Embryonic facial prominence (tissue), 1 donor: Measurements from ENCODE around the gene CSNK2A1.
"Not testable (repeated sequence)": the region's sequence is repeated elsewhere in the genome, so short reads cannot be mapped to it uniquely, and the experiment has no call there.

Experiments
- DNase-seq: peaks from one replicate; pipeline ENCODE4 v3.0.0-alpha.2; 2016; ENCODE audit errors: extremely low spot score

The CSNK2A1 gene

DNA sequence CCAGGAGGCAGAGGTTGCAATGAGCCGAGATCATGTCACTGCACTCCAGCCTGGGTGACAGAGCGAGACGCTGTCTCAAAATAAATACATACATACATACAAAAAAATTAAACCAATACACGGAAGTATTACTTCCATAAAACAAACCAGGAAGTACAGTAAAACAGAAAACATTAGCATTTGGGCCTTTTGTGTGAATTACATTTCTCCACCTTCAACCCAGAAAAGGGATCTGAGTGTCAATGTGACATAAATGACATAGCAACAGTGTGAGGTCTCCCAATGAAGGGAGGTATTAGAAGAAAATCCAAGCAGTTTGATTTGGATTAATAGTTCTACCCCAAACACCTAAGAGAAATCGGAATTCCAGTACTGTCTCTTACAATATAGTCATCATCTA lies 10.1 kb downstream of the CSNK2A1 start:
- DNase-seq: no peak

DNA sequence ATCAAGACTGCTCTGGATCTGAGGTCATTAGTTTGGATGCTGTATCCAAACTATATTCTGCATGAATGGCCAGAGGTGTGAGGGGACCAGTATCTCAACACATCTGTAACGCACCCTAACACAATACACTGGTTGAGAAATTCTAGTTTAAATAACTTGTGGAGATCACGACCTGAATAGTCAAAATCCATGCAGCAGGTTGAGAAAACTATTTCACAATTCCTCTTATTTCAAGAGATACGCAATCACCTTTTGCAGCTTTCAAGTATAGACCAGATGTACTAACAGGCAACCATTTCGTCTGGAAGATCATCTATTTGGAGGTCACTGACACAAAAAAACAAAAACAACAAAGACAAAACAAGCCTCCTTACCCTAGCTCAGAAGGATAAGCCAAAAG lies 11.1 kb downstream of the CSNK2A1 start:
- no peak for DNase-seq

DNA sequence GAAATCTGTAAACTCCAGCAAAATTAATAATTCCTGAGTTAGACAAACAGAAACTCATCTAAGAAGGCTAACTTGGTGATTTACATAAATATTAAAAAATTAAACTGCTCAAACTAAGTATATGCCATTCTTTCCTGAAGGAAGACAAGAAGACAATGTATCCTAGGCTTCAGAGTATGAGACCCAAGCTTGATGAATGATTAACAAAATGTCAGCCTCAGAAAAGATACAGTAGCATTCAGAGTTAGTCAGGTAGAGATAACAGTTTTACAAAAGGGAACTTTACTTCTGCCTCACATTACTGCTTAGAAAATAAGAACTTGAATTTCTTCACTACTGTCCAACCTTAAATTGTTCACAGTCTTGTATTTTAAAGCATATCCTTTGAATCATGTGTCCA lies 12.0 kb downstream of the CSNK2A1 start:
- DNase-seq: no peak

DNA sequence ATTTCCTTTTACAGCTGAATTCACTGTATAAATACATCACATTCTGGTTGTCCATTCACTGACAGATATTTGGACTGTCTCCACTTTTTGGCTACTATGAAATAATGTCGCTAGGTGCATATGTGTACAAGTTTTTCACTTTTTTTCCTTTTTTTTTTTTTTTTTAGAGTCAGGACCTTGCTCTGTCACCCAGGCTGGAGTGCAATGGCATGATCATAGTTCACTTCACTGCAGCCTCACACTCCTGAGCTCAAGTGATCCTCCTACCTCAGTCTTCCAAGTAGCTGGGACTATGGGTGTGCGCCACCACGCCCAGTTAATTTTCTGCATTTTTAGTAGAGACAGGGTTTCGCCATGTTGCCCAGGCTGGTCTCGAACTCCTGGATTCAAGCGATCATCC lies 13.3 kb downstream of the CSNK2A1 start:
- no peak for DNase-seq

DNA sequence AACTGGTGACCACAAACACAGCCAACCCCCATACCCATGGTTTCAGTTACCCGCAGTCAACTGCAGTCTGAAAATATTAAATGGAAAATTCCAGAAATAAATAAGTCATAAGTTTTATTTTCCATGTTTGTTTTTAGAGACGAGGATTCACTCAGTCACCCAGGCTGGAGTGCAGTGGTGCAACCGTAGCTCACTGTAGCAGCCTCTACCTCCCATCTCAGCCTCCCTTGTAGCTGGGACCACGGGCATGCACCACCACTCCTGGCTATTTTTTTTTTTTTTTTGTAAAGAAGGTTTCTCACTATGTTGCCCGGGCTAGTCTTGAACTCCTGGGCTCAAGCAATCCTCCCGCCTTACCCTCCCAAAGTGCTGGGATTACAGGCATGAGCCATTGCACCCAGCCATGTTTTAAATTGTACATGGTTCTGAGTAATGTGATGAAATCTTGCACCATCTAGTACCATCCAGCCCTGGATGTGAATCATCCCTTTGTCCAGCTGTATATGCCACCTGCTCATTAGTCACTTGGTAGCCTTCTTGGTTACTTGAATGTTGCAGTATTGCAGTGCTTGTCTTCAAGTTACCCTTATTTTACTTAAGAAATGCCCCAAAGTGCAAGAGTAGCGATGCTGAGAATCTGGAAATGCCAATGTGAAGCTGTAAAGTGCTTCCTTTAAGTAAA lies 14.5 kb downstream of the CSNK2A1 start:
- no peak for DNase-seq

DNA sequence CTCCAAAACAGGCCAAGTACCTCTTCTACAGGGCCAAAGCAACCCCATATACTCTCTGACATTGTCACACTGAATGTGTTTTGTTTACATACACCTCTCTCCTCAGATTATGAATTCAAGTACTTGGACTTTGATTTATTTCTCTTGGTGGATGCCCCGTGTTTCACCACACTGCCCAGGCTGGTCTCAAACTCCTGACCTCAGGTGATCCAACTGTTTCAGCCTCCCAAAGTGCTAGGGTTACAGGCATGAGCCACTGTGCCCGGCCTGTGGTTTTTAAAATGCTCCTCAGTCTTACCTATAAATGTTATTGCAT lies 16.1 kb downstream of the CSNK2A1 start:
- no peak for DNase-seq

DNA sequence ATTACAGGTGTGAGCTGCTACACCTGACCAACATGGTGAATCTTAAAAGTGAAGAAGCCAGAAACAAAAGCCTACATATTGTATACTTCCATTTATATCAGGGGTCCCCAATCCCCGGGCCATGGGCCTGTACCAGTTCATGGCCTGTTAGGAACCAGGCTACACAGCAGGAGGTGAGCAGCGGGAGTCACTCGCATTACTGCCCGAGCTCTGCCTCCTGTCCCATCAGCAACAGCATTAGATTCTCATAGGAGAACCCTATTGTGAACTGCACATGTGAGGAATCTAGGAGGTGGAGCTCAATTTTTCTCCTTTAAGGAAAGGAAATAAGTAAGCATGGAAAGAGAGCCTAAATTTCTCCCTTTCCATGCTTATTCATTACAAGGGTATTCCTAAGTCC lies 21.7 kb downstream of the CSNK2A1 start:
- DNase-seq: no peak

DNA sequence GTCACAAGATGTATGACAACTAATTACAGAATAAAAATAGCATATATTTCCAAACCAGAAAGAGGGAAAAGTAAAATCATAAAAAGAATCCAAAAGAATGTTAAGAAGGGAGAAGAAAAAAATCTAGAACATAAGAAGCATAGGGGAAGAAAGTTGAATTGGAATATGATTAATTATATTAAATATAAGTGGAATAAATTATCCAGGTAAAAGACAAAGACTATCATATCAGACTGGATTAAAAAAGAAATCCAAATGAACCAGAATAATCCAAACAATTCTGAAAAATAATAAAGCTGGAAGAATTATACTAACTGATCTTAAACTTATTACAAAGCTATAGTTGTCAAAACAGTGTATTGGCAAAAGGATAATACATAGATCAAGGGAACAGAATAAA lies 23.6 kb downstream of the CSNK2A1 start:
- no peak for DNase-seq

DNA sequence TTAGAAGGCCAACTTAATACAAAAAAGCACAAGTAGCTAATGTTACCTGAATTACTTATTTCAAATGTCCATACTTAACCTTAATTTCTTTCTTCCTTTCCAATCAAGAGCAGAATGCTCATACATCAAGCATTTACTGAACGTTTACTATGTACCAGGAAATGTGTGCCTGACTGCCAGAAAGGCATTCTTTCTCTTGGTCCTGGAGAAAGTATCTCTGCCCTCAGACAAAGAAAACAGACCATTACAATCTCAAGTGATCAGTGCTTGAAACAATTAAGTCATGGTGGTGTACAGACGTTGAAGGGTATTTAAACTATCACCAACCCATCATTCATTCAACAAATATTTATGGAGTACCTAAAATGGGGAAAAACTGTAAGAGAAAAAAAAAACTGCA lies 26.4 kb downstream of the CSNK2A1 start:
- DNase-seq: no peak

DNA sequence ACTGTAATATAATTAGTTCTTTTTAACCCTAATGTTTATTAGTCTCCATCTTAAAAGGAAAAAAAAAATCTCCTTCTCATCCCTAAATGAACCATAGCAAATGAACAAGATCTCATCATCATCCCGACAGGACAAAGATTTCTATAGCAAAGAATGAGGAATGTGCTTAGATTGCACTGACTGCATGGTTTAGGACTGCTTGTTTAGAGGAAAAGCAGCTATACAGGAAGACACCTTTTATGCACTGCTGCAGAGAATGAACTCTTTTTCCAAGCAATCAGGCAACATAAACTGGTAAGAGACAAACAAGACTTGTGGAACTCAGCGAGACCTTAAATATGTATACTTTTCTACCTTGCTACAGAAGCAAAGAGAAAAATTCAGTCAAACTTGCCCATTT lies 26.8 kb downstream of the CSNK2A1 start:
- no peak for DNase-seq

DNA sequence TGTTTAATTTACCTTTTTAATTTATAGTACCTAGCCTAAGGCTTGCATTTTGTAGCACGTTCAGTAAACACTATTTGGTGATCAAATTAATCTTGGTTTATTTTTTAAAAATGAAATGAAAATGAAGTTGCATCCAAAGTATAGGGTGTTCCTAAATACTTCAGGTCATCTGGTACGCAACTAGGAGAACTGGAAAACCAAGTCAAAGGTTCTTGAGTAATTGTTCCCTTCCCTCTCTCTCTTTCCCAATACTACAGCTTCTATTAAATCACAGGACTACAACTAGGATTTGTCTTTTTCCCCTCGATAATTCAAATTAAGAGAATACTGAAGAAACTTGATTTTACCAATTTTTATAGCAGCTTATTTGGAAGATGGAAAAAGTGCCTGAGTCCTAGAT lies 27.9 kb downstream of the CSNK2A1 start:
- no peak for DNase-seq

DNA sequence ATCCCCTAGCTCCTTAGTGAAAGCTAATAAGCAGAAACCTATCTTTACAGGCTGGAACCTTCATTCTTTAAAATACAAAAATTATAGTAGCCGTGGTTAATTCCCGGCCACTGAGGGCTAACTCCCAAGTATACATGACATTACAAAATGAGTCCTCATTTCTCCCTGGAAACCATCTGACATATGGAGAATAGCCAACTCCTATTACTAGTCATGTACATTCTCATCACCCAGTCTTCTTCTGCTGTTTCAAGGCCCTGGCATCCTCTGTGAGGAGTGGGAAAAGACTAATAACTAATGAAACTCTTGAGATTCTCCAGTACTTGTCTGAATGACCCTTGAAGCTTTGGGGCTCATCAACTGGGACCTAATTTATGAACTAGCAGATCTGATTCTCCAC lies 30.2 kb downstream of the CSNK2A1 start:
- no peak for DNase-seq

DNA sequence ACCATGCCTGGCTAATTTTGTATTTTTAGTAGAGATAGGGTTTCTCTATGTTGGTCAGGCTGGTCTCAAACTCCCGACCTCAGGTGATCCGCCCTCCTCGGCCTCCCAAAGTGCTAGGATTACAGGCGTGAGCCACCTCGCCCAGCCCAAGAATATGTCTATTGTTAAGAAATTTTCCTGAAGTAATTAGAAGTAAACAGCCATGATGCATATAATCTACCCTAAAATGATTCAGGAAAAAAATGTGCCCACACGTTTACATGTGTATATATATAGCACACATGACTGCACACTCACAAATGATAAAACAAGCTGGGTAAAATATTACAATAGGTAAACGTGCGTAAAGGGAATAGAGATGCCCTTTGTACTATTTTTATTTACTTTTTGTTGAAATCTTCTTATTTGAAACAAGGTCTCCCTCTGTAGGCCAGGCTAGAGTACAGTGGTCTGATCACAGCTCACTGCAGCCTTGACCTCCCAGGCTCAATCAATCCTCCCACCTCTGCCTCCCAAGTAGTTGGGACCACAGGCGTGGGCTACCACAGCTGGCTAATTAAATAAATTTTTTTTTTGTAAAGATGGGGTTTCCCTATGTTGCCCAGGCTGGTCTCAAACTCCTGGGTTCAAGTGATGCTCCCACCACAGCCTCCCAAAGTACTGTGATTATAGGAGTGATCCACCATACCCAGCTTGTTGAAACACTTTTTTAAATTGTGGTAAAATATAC lies 33.1 kb downstream of the CSNK2A1 start:
- DNase-seq: not testable (repeated sequence)

DNA sequence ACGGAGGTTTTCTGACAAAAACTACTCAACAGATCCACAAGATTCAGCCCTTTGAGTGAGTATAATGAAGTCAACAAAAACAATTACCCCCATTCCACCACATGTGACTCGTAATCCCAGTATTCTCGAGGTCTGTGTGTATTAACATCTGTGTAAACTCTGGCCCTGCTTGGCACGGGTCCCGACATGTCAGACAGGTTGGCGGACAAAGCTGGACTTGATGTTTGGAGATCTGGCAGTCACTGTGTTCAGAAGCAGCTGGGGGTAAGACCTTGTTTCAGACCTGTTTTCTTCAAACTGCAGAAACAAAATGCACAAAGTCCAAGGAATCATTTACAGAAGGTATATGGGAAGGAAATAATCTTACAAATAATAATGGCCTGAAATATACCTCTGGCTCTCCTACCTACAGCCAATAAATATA lies 35.2 kb downstream of the CSNK2A1 start:
- DNase-seq: not testable (repeated sequence)

DNA sequence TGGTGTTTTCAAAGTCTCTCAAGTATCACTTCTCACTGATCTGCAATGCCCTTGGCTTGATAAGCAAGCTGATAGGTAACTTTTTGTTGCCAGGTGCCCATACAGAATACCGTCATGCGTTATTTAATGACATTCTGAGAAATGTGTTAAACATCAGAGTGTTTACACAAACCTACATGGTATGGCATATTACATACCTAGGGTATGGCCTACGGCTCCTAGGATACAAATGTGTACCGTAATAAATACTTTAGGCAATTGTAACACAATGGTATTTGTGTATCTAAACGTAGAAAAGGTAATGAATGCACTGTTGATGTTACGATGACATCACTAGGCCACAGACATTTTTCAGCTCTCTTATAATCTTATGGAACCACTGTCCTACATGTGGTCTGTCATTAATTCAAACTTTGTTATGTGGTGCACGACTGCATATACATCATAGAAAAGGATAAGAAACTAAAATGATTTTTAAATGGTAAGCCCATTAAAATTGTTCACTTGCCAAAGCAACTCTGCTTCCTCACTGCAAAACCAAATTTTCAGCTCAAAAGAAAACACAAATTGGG lies 35.7 kb downstream of the CSNK2A1 start:
- no peak for DNase-seq

DNA sequence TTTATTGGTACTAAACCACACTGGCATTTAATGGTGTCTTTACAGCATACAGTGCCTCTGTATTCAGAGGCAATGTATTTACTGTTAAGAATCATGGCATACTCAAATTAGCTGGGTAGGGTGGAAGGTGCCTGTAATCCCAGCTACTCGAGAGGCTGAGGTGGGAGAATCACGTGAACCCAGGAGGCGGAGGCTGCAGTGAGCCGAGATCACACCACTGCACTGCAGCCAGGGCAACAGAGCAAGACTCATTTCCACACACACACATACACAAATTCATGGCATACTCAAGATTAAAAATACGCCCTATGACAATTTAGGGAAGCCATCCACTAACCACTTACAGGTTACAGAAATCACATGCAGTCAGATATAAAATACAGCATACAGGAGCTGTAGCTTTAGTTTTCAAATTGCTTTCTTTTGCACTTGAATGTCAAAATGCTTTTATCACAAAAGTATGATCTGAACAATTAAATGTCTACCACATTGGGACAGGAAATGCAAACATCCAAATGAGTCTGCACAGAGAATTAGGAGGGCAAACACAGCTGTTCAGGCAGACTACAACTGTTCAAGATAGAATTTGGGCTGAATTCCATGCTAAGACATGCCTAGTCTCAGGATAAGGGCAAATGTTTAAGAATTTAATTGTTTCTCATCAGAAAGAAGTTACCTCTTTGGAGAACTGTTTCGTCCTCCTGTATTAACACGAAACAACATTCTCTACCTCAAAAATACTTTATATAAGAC lies 36.4 kb downstream of the CSNK2A1 start:
- no peak for DNase-seq

DNA sequence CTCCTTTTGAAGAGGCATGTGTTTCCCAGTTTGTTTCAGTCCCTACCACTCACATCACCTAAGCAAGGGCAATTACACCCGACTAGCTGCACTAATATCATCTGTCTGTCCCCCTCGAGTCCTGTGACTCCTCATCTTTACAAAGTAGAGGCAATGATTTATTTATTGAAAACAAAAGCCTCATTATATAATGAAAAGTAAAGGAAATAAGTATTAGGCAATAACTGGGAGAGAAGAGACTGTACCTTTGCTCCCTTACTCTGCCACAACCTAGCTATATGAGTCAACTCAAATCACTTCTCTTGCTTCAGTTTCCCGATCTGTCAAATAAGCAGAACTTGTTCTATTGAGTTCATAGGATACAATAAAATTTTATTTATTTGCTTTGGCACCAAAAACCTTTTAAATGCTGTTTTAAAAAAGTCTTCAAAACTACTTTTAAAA lies 38.9 kb downstream of the CSNK2A1 start:
- DNase-seq: no peak

DNA sequence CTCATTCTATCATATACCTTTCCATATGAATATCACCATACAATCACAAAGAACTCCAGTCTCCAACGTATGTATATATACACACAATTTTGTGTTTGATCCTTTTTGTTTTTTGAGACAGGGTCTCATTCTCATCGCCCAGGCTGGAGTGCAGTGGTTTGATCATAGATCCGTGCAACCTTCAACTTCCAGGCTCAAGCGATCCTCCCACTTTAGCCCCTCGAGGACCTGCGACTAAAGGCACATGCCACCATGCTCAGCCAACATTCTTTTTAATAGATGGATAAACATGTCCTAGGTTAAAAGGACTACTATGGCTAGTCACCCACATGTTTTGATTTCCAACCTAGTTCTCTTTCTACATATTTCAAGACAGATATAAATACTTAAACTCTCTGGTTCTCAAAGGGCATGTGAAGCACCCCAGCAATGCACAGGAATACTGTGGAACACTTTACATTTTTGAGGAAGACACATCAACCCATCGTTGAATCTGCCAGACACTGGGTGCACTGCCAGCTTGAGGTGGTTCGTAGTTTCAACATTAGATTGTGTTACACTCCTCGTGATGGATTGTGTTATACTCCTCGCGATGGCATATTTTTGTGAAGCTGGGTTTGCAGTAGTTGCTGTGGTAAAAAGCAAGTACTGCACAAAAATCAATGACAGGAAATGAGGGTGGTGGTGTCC lies 40.4 kb downstream of the CSNK2A1 start:
- DNase-seq: no peak

DNA sequence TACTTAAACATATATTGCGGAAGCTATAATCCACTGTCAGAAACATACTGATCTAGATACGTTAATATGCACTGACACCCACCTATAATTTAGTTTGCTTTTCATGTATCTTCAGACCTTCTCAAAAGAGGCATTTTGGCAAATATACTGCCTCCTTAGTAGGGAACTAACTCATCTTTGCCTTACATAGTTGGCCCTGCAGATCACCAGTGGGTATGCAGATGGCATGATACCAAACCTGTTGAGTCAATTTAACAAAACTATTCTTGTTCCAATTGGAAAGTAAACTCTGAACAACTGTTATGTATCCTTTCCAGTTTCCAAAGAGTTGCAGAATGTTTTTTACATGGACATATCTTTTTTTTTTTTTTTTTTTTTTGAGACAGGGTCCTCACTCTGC lies 45.6 kb downstream of the CSNK2A1 start:
- DNase-seq: no peak

DNA sequence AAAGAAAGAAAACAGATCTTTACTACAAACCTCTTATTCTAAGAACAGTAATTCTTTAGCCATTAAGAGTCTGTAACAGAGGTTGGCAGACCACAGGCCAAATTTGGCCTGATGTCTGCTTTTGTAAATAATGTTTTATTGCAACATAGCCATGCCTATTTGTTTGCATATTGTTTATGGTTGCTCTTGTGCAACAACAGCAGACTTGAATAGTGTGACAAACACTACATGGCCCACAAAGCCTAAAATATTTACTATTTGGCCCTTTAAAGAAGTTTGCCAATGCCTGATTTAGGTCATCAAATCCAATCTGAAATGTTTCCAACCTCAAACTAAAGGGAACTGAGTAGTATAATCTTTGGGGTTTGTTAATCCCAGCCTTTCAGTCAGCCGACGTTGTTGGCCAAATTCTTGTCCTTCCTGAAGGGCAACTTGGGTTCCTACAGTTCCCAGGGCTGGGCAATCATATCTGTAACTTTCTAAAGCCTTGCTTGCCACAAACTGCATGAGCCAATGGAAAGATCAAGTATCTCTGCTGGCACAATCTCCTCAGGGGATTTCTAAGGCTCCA lies 47.4 kb downstream of the CSNK2A1 start:
- no peak for DNase-seq

DNA sequence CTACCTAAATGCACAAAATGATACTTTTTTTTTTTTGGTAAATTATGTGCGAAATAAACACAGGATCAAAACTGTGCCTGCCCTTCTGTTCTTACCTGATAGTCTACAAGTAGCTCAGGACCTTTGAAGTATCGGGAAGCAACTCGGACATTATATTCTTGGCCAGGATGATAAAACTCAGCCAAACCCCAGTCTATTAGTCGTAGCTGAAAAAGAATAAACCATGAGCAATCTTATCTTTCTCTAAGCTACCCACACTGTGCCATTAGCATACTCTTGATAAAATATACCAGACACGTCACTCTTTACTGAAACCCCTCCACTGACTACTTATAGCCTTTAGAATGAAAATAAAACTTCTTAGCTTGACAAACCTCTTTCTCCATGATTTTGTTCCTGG lies 51.4 kb downstream of the CSNK2A1 start:
- DNase-seq: no peak

DNA sequence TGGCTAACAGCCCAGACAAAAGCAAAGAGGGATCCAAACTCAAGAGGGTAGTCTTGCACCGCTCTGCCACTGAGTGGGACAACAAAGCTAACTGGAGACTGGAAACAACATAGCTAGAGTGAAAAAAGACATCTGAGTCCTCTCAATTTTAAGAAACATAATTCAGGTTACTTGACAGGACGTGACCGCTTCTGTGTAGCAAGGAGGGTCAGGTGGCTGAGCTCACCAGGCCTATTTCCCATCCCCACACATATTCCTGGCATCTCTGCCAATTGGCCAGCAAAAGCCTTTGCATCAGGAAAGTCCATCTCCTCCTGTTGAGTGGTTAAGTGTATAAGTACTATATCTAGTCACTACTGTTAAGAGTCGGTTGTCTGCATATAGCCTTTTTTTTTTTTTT lies 55.9 kb downstream of the CSNK2A1 start:
- no peak for DNase-seq
